A549 (cell line): ENCODE data around the gene AUTS2.

Experiments
- BHLHE40 ChIP-seq: IDR thresholded peaks from 2 replicates; pipeline ENCODE4 v1.6.1; 2012; ENCODE audit warnings: low read depth, low read length, inconsistent platforms
- CTCF ChIP-seq: fragments of >200 bp; sonication (Bioruptor Twin); formaldehyde crosslinking; IDR thresholded peaks from 3 replicates; pipeline ENCODE4 v1.5.1; 2016
- RAD21 ChIP-seq, 2 experiments: fragments of >200 bp in 1 of 2; sonication (Bioruptor Twin) in 1 of 2; formaldehyde crosslinking in 1 of 2; IDR thresholded peaks in 1 of 2; conservative IDR thresholded peaks in 1 of 2; 2 replicates in 1 of 2; 3 replicates in 1 of 2; pipeline ENCODE4 v1.6.1; 2012 to 2018; ENCODE audit warnings: inconsistent platforms in 1 of 2
- RNF2 ChIP-seq: fragments of 200-600 bp; sonication (generic); IDR thresholded peaks from 2 replicates; pipeline ENCODE4 v1.6.1; 2016; ENCODE audit warnings: low read depth, mild to moderate bottlenecking, antibody characterized with exemption, moderate library complexity, borderline replicate concordance
- TF ChIP-seq, protein P1 (sequence below): fragments of >200 bp; sonication (Bioruptor Twin); formaldehyde crosslinking; IDR thresholded peaks from 3 replicates; pipeline ENCODE4 v1.6.1; 2016
- TF ChIP-seq, protein P2 (sequence below): fragments of 200-600 bp; sonication (generic); IDR thresholded peaks from 2 replicates; pipeline ENCODE4 v1.6.1; 2016; ENCODE audit warnings: antibody characterized with exemption, mild to moderate bottlenecking, moderate library complexity

- TF ChIP-seq CTCF: no peak
- no peak for TF ChIP-seq BHLHE40
- TF ChIP-seq, protein P1, sequence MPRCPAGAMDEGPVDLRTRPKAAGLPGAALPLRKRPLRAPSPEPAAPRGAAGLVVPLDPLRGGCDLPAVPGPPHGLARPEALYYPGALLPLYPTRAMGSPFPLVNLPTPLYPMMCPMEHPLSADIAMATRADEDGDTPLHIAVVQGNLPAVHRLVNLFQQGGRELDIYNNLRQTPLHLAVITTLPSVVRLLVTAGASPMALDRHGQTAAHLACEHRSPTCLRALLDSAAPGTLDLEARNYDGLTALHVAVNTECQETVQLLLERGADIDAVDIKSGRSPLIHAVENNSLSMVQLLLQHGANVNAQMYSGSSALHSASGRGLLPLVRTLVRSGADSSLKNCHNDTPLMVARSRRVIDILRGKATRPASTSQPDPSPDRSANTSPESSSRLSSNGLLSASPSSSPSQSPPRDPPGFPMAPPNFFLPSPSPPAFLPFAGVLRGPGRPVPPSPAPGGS: no peak
- TF ChIP-seq, protein P2, sequence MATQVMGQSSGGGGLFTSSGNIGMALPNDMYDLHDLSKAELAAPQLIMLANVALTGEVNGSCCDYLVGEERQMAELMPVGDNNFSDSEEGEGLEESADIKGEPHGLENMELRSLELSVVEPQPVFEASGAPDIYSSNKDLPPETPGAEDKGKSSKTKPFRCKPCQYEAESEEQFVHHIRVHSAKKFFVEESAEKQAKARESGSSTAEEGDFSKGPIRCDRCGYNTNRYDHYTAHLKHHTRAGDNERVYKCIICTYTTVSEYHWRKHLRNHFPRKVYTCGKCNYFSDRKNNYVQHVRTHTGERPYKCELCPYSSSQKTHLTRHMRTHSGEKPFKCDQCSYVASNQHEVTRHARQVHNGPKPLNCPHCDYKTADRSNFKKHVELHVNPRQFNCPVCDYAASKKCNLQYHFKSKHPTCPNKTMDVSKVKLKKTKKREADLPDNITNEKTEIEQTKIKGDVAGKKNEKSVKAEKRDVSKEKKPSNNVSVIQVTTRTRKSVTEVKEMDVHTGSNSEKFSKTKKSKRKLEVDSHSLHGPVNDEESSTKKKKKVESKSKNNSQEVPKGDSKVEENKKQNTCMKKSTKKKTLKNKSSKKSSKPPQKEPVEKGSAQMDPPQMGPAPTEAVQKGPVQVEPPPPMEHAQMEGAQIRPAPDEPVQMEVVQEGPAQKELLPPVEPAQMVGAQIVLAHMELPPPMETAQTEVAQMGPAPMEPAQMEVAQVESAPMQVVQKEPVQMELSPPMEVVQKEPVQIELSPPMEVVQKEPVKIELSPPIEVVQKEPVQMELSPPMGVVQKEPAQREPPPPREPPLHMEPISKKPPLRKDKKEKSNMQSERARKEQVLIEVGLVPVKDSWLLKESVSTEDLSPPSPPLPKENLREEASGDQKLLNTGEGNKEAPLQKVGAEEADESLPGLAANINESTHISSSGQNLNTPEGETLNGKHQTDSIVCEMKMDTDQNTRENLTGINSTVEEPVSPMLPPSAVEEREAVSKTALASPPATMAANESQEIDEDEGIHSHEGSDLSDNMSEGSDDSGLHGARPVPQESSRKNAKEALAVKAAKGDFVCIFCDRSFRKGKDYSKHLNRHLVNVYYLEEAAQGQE: no peak
- TF ChIP-seq RNF2: no peak
- TF ChIP-seq RAD21 (conservative IDR thresholded peaks at IDR 0.05 in 1 of 2, IDR thresholded peaks at IDR 0.05 in 1 of 2): no peak
Measured at GRCh38 chr7:70439651-70440050, 841.4 kb downstream of the AUTS2 start.
